ENCODE data around the gene CCDC68. TPM values are rescaled to one million over a fixed set of nuclear protein-coding genes. Genes with fewer than 3 reads are reported as not detected.

Gene CCDC68
- 10 to 100 TPM in 1 of 4 donors, 1 to 10 TPM in 3; 3.9 to 19.7 (median 5.8) TPM for total RNA-seq

GRCh38 chr18:54958704-54959625 is at the start of gene CCDC68:
Gene CCDC68, minus strand, starts transcription at chr18:54959461. Its CDS starts 16,670 bp downstream, at chr18:54942791.
- peak within 1 kb of the TSS in 2 of 4 donors; percentile 27 to 72 for H3K27ac ChIP-seq

DNA sequence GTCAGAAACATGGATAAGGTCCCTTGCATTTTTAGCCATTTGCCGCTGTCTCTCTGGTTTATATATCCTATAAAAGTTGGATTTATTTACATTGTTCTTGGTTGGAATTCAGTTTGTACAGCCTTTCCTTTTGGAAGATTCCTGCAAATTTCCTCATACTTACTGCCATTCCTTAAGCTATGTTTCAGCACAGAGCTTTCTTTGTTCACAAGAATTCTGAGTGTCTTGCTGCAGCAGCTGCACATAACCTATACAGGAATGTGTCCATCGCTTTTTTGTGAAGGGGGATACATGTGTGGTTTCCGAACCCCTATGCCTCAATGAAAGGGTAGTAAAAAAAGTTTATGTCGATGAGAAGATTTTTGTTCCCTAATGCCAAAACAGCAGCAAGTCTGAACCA is 48.3 kb upstream of the CCDC68 start:
- Histone ChIP-seq H3K27ac (no peak overlapping the region), H3K4me1 (no peaks in the 10 kb centered on the region), H3K4me3 (no peak overlapping the region), H3K36me3 (no peaks in the 10 kb centered on the region), H3K9me3 (no peaks in the 10 kb centered on the region), H3K27me3 (no peaks in the 10 kb centered on the region)
- TF ChIP-seq POLR2A (IDR thresholded peaks at IDR 0.05) (no peak), EP300 (IDR thresholded peaks at IDR 0.05) (no peak), CTCF (IDR thresholded peaks at IDR 0.05) (no peak)
- no peak for DNase-seq (ENCODE audit: low spot score in 2 of 2)
- 21 to 28% methylated on average over 4 of the region's 4 CpGs for WGBS, 2 donors

More at GRCh38 chr18:54958704-54959625, at the start of gene CCDC68:
- Histone ChIP-seq H3K9me3 (no peaks in the 10 kb centered on the region), H3K36me3 (no peaks in the 10 kb centered on the region), H3K4me3 (peak within 1 kb of the TSS; percentile 13 to 47 (median 36)), H3K4me1 (peaks cover 0 to 8% (median 6%) of the 10 kb centered on the region in 4 donors), H3K27me3 (peaks cover 0 to 22% of the 10 kb centered on the region in 2 donors)
- TF ChIP-seq CTCF (IDR thresholded peaks at IDR 0.05) (no peak), POLR2A (IDR thresholded peaks at IDR 0.05) (no peak), EP300 (IDR thresholded peaks at IDR 0.05) (no peak)
- no peak for DNase-seq (ENCODE audit: low spot score in 2 of 2)
- WGBS, 2 donors, result 16 to 23% methylated on average over 39 to 57 of the region's 58 CpGs

DNA sequence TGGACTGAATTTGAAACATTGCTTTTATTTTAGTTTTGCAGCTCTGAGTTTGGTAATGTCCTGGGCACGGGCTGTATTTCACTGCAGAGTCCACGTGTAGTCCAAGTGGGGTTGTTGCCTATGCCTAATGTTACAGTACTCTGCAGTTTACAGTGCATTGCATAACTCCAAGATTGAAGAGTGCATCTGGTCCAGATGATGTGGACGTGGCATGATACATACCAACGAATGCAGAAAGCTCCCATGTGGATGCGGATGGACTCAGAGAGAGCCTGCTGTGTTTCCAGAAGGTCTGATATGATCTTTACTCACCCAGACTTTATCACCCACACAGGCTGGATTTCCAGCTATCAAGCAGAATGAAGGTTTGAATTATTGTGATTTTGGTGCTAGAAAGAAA is 44.4 kb upstream of the CCDC68 start:
- H3K27ac ChIP-seq, result no peak overlapping the region
- H3K4me3 ChIP-seq, result no peak overlapping the region
- no peaks in the 10 kb centered on the region for H3K27me3 ChIP-seq
- no peaks in the 10 kb centered on the region for H3K4me1 ChIP-seq
- no peaks in the 10 kb centered on the region for H3K36me3 ChIP-seq
- no peak for DNase-seq (ENCODE audit: low spot score in 2 of 2)
- no peak for TF ChIP-seq POLR2A (IDR thresholded peaks at IDR 0.05)
- no peak for TF ChIP-seq CTCF (IDR thresholded peaks at IDR 0.05)
- TF ChIP-seq EP300 (IDR thresholded peaks at IDR 0.05), result no peak
- H3K9me3 ChIP-seq, result no peaks in the 10 kb centered on the region
- WGBS, 2 donors, result 80 to 86% methylated on average over 5 of the region's 5 CpGs

DNA sequence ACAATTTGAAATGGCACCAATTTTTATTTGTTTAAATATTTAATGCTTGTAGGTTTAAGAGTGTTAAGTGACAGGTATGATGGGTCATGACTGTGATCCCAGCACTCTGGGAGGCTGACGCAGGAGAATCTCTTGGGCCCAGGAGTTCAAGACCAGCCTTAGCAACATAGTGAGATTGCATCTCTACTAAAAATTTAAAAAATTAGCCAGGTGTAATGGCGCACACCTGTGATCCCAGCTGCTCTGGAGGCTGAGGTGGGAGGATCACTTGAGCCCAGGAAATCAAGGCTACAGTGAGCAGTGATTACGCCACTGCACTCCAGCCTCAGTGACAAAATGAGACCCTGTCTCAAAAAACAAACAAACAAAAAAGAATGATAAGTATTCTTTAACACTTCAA is 43.0 kb upstream of the CCDC68 start:
- WGBS, 2 donors, result 88 to 94% methylated on average over 3 of the region's 3 CpGs
- no peak overlapping the region for H3K4me3 ChIP-seq
- no peak for DNase-seq (ENCODE audit: low spot score in 2 of 2)
- no peaks in the 10 kb centered on the region for H3K36me3 ChIP-seq
- H3K4me1 ChIP-seq, result no peaks in the 10 kb centered on the region
- no peaks in the 10 kb centered on the region for H3K9me3 ChIP-seq
- no peak overlapping the region for H3K27ac ChIP-seq
- no peak for TF ChIP-seq EP300 (IDR thresholded peaks at IDR 0.05)
- TF ChIP-seq POLR2A (IDR thresholded peaks at IDR 0.05), result no peak
- TF ChIP-seq CTCF (IDR thresholded peaks at IDR 0.05), result no peak
- no peaks in the 10 kb centered on the region for H3K27me3 ChIP-seq

- WGBS, 2 donors, result 52 to 54% methylated on average over 6 of the region's 6 CpGs
- DNase-seq (ENCODE audit: low spot score in 2 of 2), result no peak
- no peak overlapping the region for H3K4me3 ChIP-seq
These were observed 42.2 kb upstream of the CCDC68 start for GRCh38 chr18:55001394-55002024.

More at GRCh38 chr18:55001394-55002024, 42.2 kb upstream of the CCDC68 start:
- no peak for TF ChIP-seq POLR2A (IDR thresholded peaks at IDR 0.05)
- no peak for TF ChIP-seq CTCF (IDR thresholded peaks at IDR 0.05)
- no peak for TF ChIP-seq EP300 (IDR thresholded peaks at IDR 0.05)
- Histone ChIP-seq H3K9me3 (no peaks in the 10 kb centered on the region), H3K36me3 (no peaks in the 10 kb centered on the region), H3K27ac (no peak overlapping the region), H3K27me3 (no peaks in the 10 kb centered on the region), H3K4me1 (no peaks in the 10 kb centered on the region)
